Measurements from ENCODE around the gene MAP2K3. TPM values are rescaled to one million over a fixed set of nuclear protein-coding genes. Genes with fewer than 3 reads are reported as not detected.

Gene MAP2K3
- total and polyA plus RNA-seq, 2 experiments from 2014 or later, result 18.4 to 42.5 TPM

- TF ChIP-seq CTCF (IDR thresholded peaks at IDR 0.05; ENCODE audit: low read depth, low read length), result no peak
- DNase-seq (ENCODE audit: low read depth in 1 of 2, low spot score in 1 of 2), result no peak
- H3K4me3 ChIP-seq, result no peak overlapping the region
- peaks cover 4% of the 10 kb centered on the region for H3K27me3 ChIP-seq
- no peaks in the 10 kb centered on the region for H3K36me3 ChIP-seq
- H3K27ac ChIP-seq, result no peak overlapping the region
- H3K4me1 ChIP-seq (ENCODE audit: low read depth), result peaks cover 5% of the 10 kb centered on the region
- H3K9me3 ChIP-seq (ENCODE audit: low read depth), result no peaks in the 10 kb centered on the region
These were observed 12.3 kb upstream of the MAP2K3 start for GRCh38 chr17:21272250-21272649.

DNA sequence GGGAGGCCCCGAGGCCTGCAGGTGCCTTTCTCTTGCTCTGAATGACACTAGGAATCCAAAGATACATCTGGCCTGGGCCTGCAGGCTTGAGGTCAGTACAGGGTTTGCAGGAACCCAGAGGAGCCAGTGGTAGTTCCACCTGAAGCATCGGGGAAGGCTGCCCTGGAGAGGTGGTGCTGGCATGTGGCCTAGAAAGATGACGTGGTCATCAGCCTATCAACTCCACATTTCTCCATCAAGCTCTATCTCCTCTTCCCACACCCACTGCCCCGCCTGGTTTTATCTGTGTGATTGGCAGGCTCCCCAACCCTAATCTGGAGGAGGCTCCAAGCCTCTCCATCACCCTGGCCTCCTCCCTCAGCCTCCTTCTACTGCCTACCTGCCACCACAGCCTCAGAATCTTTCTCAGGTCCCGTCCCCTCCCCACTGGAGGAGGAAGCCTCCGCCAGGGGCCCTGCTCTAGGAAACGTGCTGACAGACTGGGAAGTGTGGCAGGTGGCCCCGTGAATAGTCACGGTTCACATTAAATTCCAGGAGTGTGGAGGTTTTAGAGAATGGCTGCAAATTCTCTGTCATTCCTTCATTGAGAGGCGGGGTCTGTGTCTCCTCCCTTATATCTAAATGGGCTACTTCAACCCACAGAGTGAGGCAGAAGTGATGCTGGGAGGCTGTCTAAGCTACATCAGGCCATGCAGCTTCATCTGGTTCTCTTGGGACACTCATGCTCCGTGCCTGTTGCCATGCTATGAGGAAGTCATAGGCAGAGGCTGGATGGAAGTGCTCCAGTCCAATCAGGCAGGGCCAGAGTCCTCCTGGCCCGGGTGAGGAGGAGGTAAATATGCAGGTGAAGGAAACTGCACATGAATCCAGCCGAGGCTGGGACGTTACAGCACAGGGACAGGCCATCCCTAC lies 11.4 kb upstream of the MAP2K3 start:
- H3K36me3 ChIP-seq, result no peaks in the 10 kb centered on the region
- H3K9me3 ChIP-seq (ENCODE audit: low read depth), result no peaks in the 10 kb centered on the region
- no peak overlapping the region for H3K27ac ChIP-seq
- no peak for TF ChIP-seq CTCF (IDR thresholded peaks at IDR 0.05; ENCODE audit: low read depth, low read length)
- H3K4me1 ChIP-seq (ENCODE audit: low read depth), result peaks cover 5% of the 10 kb centered on the region
- peaks cover 4% of the 10 kb centered on the region for H3K27me3 ChIP-seq
- no peak for DNase-seq (ENCODE audit: low read depth in 1 of 2, low spot score in 1 of 2)
- no peak overlapping the region for H3K4me3 ChIP-seq

DNA sequence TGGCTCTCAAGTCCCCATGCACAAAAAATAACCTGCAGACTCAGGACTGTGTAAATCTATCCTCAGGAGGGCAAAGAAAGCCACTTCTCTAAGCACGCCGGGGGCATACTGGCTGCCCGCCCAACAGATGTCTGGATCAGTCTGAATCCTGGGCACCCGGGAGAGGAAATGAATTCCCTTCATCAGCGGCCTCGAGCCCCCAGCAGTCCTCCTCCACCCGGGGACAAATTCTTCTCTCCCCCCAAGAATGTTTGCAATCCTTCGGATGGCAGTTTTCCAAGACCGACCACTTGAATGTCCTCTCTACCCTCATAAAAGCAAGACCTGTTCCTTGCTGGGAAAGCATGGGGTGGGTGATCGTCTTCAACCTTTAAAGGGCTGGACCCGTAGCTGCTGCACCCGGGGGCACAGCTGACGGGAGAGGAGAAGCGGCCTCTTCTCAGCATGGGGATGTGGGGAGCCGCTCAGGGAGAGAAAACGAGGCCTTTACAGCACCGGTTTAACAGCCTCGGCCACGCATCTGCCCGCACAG lies 9.4 kb upstream of the MAP2K3 start:
- Histone ChIP-seq H3K27me3 (peaks cover 4% of the 10 kb centered on the region), H3K4me3 (peak overlapping the region; percentile 33), H3K4me1 (ENCODE audit: low read depth) (peaks cover 5% of the 10 kb centered on the region), H3K9me3 (ENCODE audit: low read depth) (no peaks in the 10 kb centered on the region), H3K27ac (no peak overlapping the region), H3K36me3 (no peaks in the 10 kb centered on the region)
- no peak for TF ChIP-seq CTCF (IDR thresholded peaks at IDR 0.05; ENCODE audit: low read depth, low read length)
- peak in 1 of 2 donors; percentile 31 for DNase-seq (ENCODE audit: low read depth in 1 of 2, low spot score in 1 of 2)

DNA sequence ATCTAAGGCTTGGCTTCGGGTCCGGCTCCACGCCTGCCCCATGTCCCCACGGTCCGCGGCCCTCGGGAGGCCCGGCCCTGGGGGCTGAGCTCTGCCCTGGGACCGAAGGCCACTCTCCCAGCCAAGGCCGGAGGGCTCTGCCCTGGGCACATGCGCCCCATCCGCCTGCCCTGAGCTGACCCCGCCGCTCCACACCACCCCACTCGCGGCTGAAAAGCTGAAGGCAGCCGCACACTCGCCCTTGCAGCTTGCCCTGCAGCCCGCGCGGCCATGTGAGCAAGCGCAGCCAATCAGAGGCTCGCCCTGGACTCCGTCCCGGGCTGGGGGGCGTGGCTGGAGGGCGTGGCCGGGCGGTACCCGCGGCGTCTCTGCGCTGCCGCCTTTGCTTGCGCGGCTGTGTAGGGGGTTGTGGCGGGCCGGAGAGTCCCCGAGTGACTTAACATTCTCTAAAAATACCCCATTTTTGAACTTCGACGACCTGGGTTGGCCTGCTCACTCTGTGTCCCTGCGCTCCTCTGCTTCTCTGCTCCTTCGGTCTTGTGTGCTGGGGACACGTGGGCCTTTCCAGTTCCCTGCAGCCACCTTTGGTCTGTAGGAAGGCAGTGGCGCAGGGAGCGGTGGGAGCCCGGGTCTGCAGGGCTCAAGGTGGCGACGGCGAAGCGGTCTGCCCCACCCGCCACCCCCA lies 8.8 kb upstream of the MAP2K3 start:
- Histone ChIP-seq H3K27me3 (peaks cover 4% of the 10 kb centered on the region), H3K36me3 (no peaks in the 10 kb centered on the region), H3K4me3 (peak overlapping the region; percentile 33), H3K27ac (no peak overlapping the region), H3K4me1 (ENCODE audit: low read depth) (peaks cover 5% of the 10 kb centered on the region), H3K9me3 (ENCODE audit: low read depth) (no peaks in the 10 kb centered on the region)
- DNase-seq (ENCODE audit: low read depth in 1 of 2, low spot score in 1 of 2), result peak; percentile 85 to 95
- TF ChIP-seq CTCF (IDR thresholded peaks at IDR 0.05; ENCODE audit: low read depth, low read length), result no peak

GRCh38 chr17:21276264-21276588 lies 8.3 kb upstream of the MAP2K3 start:
- Histone ChIP-seq H3K4me1 (ENCODE audit: low read depth) (peaks cover 5% of the 10 kb centered on the region), H3K27me3 (peaks cover 4% of the 10 kb centered on the region), H3K36me3 (no peaks in the 10 kb centered on the region), H3K4me3 (peak overlapping the region; percentile 33), H3K27ac (no peak overlapping the region), H3K9me3 (ENCODE audit: low read depth) (no peaks in the 10 kb centered on the region)
- TF ChIP-seq CTCF (IDR thresholded peaks at IDR 0.05; ENCODE audit: low read depth, low read length), result no peak
- DNase-seq (ENCODE audit: low read depth in 1 of 2, low spot score in 1 of 2), result no peak

All from cardiac muscle cell (in vitro differentiated cells and primary cell).